Small intestine (tissue), 7 donors: ENCODE data around the gene KRT24. TPM values are rescaled to one million over a fixed set of nuclear protein-coding genes. Genes with fewer than 3 reads are reported as not detected.

ENCODE experiments used
- DNase-seq, 2 donors: peaks; one replicate each; pipeline versions ENCODE4 v3.0.0 to v3.0.0-alpha.2; 2013
- FAIRE-seq: peaks from 2 replicates; lab custom pipeline; 2012; peaks lifted over from hg19 to GRCh38; lab: Jason Lieb, UNC
- H3K27ac ChIP-seq, 3 donors: one replicate each; pipeline ENCODE4 v1.5.1; 2013; ENCODE audit warnings: low read length in 2 of 3, mild to moderate bottlenecking in 2 of 3, control low read depth in 1 of 3, inconsistent platforms in 1 of 3, low read depth in 1 of 3, moderate library complexity in 1 of 3
- H3K27me3 ChIP-seq, 3 donors: one replicate each; pipeline ENCODE4 v1.6.1; 2013; ENCODE audit warnings: low read length in 3 of 3, inconsistent platforms in 1 of 3; ENCODE audit not compliant: control insufficient read depth in 3 of 3, insufficient read depth in 3 of 3
- H3K36me3 ChIP-seq, 3 donors: one replicate each; pipeline ENCODE4 v1.6.1; 2013; ENCODE audit warnings: low read length in 3 of 3, inconsistent platforms in 1 of 3, low read depth in 1 of 3, mild to moderate bottlenecking in 1 of 3, moderate library complexity in 1 of 3; ENCODE audit not compliant: control insufficient read depth in 3 of 3, insufficient read depth in 2 of 3
- H3K4me1 ChIP-seq, 3 donors: one replicate each; pipeline ENCODE4 v1.6.1; 2013; ENCODE audit warnings: low read length in 2 of 3, inconsistent platforms in 1 of 3, low read depth in 1 of 3, mild to moderate bottlenecking in 1 of 3, moderate library complexity in 1 of 3; ENCODE audit not compliant: control insufficient read depth in 3 of 3, insufficient read depth in 2 of 3
- H3K4me3 ChIP-seq, 3 donors: one replicate each; pipeline ENCODE4 v1.5.1; 2013; ENCODE audit warnings: low read length in 3 of 3, control low read depth in 1 of 3, inconsistent platforms in 1 of 3, low read depth in 1 of 3, mild to moderate bottlenecking in 1 of 3, moderate library complexity in 1 of 3
- H3K9me3 ChIP-seq, 2 donors: one replicate each; pipeline ENCODE4 v1.6.1; 2013; ENCODE audit warnings: low read depth in 1 of 2, low read length in 1 of 2; ENCODE audit not compliant: control insufficient read depth in 2 of 2, insufficient read depth in 1 of 2
- WGBS, 3 donors: extraction: QIAGEN DNeasy Blood & Tissue Kit; methylation state at CpG; one replicate each; pipeline ENCODE4 v1.1.7; 2013; 5-methylcytosine and 5-hydroxymethylcytosine counted together
- polyA plus RNA-seq, 4 donors: library from polyadenylated mRNA; stranded (reverse) in 3 of 4; unstranded in 1 of 4; fragments of 200-250 nt in 3 of 4; fragments of 120-200 nt in 1 of 4; gene quantifications; one replicate each; pipeline versions ENCODE4 v1.2.1 to v1.2.3, GENCODE V29; 2013
- donor health status: healthy with polysubstance abuse.
- donor health status: control.
- donor health status: control.
- donor health status: Bipolar disorder and iron deficiency.
- donor health status: healthy.

The KRT24 gene
- polyA plus RNA-seq, 4 donors: 0.48 TPM; not detected in 3

- 39 to 53% (median 45%) methylated on average over 8 of the region's 8 CpGs for WGBS, 3 donors
- no peaks in the 10 kb centered on the region for H3K9me3 ChIP-seq
- FAIRE-seq (no peak), DNase-seq (peak in 1 of 2 donors; percentile 5)
- no peak overlapping the region for H3K4me3 ChIP-seq
- H3K27me3 ChIP-seq: peaks cover 0 to 8% (median 6%) of the 10 kb centered on the region in 3 donors
- H3K27ac ChIP-seq: no peak overlapping the region
- H3K36me3 ChIP-seq: no peaks in the 10 kb centered on the region
- H3K4me1 ChIP-seq: no peaks in the 10 kb centered on the region
Measured at GRCh38 chr17:40727447-40728231, 24.1 kb upstream of the KRT24 start.

GRCh38 chr17:40726919-40727318 is 23.4 kb upstream of the KRT24 start:
- DNase-seq: peak; percentile 15 to 49
- Histone ChIP-seq H3K36me3 (no peaks in the 10 kb centered on the region), H3K27me3 (peaks cover 0 to 8% (median 6%) of the 10 kb centered on the region in 3 donors), H3K4me1 (no peaks in the 10 kb centered on the region), H3K27ac (no peak overlapping the region), H3K4me3 (no peak overlapping the region), H3K9me3 (no peaks in the 10 kb centered on the region)
- no peak for FAIRE-seq
- 50 to 65% (median 52%) methylated on average over 2 of the region's 2 CpGs for WGBS, 3 donors

- DNase-seq: no peak
- FAIRE-seq: no peak
- Histone ChIP-seq H3K4me1 (no peaks in the 10 kb centered on the region), H3K9me3 (no peaks in the 10 kb centered on the region), H3K36me3 (no peaks in the 10 kb centered on the region), H3K27me3 (peaks cover 0 to 3% (median 2%) of the 10 kb centered on the region in 3 donors), H3K4me3 (no peak overlapping the region), H3K27ac (no peak overlapping the region)
- WGBS, 3 donors: 31 to 63% (median 38%) methylated on average over 1 of the region's 1 CpG
Measured at GRCh38 chr17:40724656-40725055, 21.1 kb upstream of the KRT24 start.

GRCh38 chr17:40722241-40722640 is 18.7 kb upstream of the KRT24 start:
- H3K9me3 ChIP-seq: no peaks in the 10 kb centered on the region
- no peak overlapping the region for H3K4me3 ChIP-seq
- 50 to 64% (median 60%) methylated on average over 1 of the region's 1 CpG for WGBS, 3 donors
- FAIRE-seq: no peak
- no peaks in the 10 kb centered on the region for H3K4me1 ChIP-seq
- H3K27me3 ChIP-seq: peaks cover 0 to 3% (median 2%) of the 10 kb centered on the region in 3 donors
- no peak overlapping the region for H3K27ac ChIP-seq
- no peaks in the 10 kb centered on the region for H3K36me3 ChIP-seq
- DNase-seq: no peak

GRCh38 chr17:40720899-40721298 is 17.3 kb upstream of the KRT24 start:
- WGBS, 3 donors: 17 to 41% (median 22%) methylated on average over 2 of the region's 2 CpGs
- FAIRE-seq: no peak
- no peak overlapping the region for H3K27ac ChIP-seq

GRCh38 chr17:40718930-40719329 is 15.4 kb upstream of the KRT24 start:
- Histone ChIP-seq H3K4me1 (no peaks in the 10 kb centered on the region), H3K36me3 (no peaks in the 10 kb centered on the region), H3K27ac (no peak overlapping the region), H3K27me3 (peaks cover 0 to 6% (median 5%) of the 10 kb centered on the region in 3 donors), H3K4me3 (no peak overlapping the region), H3K9me3 (no peaks in the 10 kb centered on the region)
- FAIRE-seq (no peak), DNase-seq (no peak)
- WGBS, 3 donors: 33 to 59% (median 53%) methylated on average over 8 of the region's 8 CpGs

More at GRCh38 chr17:40720899-40721298, 17.3 kb upstream of the KRT24 start:
- no peaks in the 10 kb centered on the region for H3K36me3 ChIP-seq
- H3K4me3 ChIP-seq: no peak overlapping the region
- peak in 1 of 2 donors; percentile 37 for DNase-seq
- H3K27me3 ChIP-seq: peaks cover 0 to 3% (median 2%) of the 10 kb centered on the region in 3 donors
- no peaks in the 10 kb centered on the region for H3K4me1 ChIP-seq
- no peaks in the 10 kb centered on the region for H3K9me3 ChIP-seq

- no peaks in the 10 kb centered on the region for H3K36me3 ChIP-seq
- no peak for FAIRE-seq
- DNase-seq: no peak
- no peak overlapping the region for H3K27ac ChIP-seq
- no peaks in the 10 kb centered on the region for H3K9me3 ChIP-seq
- no peaks in the 10 kb centered on the region for H3K4me1 ChIP-seq
- WGBS, 3 donors: 72 to 78% (median 75%) methylated on average over 3 of the region's 3 CpGs
- H3K4me3 ChIP-seq: no peak overlapping the region
- peaks cover 0 to 5% (median 4%) of the 10 kb centered on the region in 3 donors for H3K27me3 ChIP-seq
Measured at GRCh38 chr17:40717776-40718175, 14.2 kb upstream of the KRT24 start.

GRCh38 chr17:40714473-40714872 is 10.9 kb upstream of the KRT24 start:
- Histone ChIP-seq H3K27me3 (peaks cover 0 to 3% (median 2%) of the 10 kb centered on the region in 3 donors), H3K4me1 (no peaks in the 10 kb centered on the region), H3K36me3 (no peaks in the 10 kb centered on the region), H3K27ac (no peak overlapping the region), H3K9me3 (no peaks in the 10 kb centered on the region), H3K4me3 (no peak overlapping the region)
- 71 to 80% (median 74%) methylated on average over 6 of the region's 6 CpGs for WGBS, 3 donors
- FAIRE-seq (no peak), DNase-seq (no peak)
